Esophagus squamous epithelium (tissue), 4 donors: Measurements from ENCODE around the gene FKBP8.

Experiments
- CTCF ChIP-seq, 6 experiments: fragments of 450-650 bp in 4 of 6; fragments of 200-600 bp in 2 of 6; sonication (generic) in 2 of 6; IDR thresholded peaks; one replicate each; pipeline ENCODE4 v1.5.1; 2016 to 2019; ENCODE audit warnings: antibody characterized with exemption in 6 of 6, mild to moderate bottlenecking in 4 of 6, moderate library complexity in 4 of 6
- POLR2A ChIP-seq, 4 donors: fragments of 450-650 bp; IDR thresholded peaks; one replicate each; pipeline ENCODE4 v1.6.1; 2017; ENCODE audit warnings: antibody characterized with exemption in 4 of 4, mild to moderate bottlenecking in 4 of 4, moderate library complexity in 3 of 4

GRCh38 chr19:18507021-18507726 is 36.2 kb downstream of the FKBP8 start:
- TF ChIP-seq CTCF (IDR thresholded peaks at IDR 0.05) (no peak), POLR2A (IDR thresholded peaks at IDR 0.05) (no peak)
